K562 (cell line): ENCODE results near the gene VWA1. TPM values are rescaled to one million over a fixed set of nuclear protein-coding genes. Genes with fewer than 3 reads are reported as not detected.

ENCODE experiments used
- CHD4 ChIP-seq: fragments of 200-600 bp; sonication (generic); IDR thresholded peaks from 3 replicates; pipeline ENCODE4 v1.6.1; 2012; ENCODE audit warnings: low read depth, mild to moderate bottlenecking, mixed read lengths, low read length, inconsistent platforms; ENCODE audit not compliant: insufficient read depth, insufficient replicate concordance, poor library complexity, severe bottlenecking
- ELF1 ChIP-seq: fragments of 200-800 bp; sonication (Bioruptor generic); IDR thresholded peaks from 2 replicates; pipeline ENCODE4 v1.6.1; 2016; ENCODE audit warnings: missing genetic modification characterization, missing compliant biosample characterization
- GABPB2 ChIP-seq: fragments of 250-450 bp; sonication (Bioruptor Pico); conservative IDR thresholded peaks from 2 replicates; pipeline ENCODE4 v1.5.1; 2021; ENCODE audit warnings: mild to moderate bottlenecking
- IRF1 ChIP-seq: sonication (generic); formaldehyde crosslinking; IDR thresholded peaks from 2 replicates; pipeline ENCODE4 v1.8.0; 2022; ENCODE audit warnings: missing genetic modification reagents, mild to moderate bottlenecking, borderline replicate concordance
- KLF10 ChIP-seq: fragments of 250-450 bp; sonication (Bioruptor Pico); IDR thresholded peaks from 2 replicates; pipeline ENCODE4 v1.6.1; 2021; ENCODE audit warnings: matching md5 sums
- NR4A1 ChIP-seq, 2 experiments: fragments of 250-450 bp in 1 of 2; fragments of 450-650 bp in 1 of 2; sonication (Bioruptor Pico) in 1 of 2; IDR thresholded peaks; 2 replicates each; pipeline versions ENCODE4 v1.4.0 to v1.6.1; 2016 to 2020; ENCODE audit warnings: mild to moderate bottlenecking in 2 of 2, missing compliant biosample characterization in 1 of 2, missing genetic modification characterization in 1 of 2, moderate library complexity in 1 of 2
- NUFIP1 ChIP-seq: fragments of 450-650 bp; IDR thresholded peaks from 2 replicates; pipeline ENCODE4 v1.6.1; 2018; ENCODE audit not compliant: partially characterized antibody
- PHB ChIP-seq: fragments of 250-450 bp; sonication (Bioruptor Pico); IDR thresholded peaks from 2 replicates; pipeline ENCODE4 v1.5.0; 2021
- SMARCE1 ChIP-seq: fragments of 450-650 bp; IDR thresholded peaks from 2 replicates; pipeline ENCODE4 v1.7.1; 2016; ENCODE audit warnings: mild to moderate bottlenecking
- TGIF2 ChIP-seq: sonication (generic); formaldehyde crosslinking; IDR thresholded peaks from 2 replicates; pipeline ENCODE4 v1.8.1; 2022; ENCODE audit warnings: mild to moderate bottlenecking, missing genetic modification reagents, moderate library complexity
- TRIM24 ChIP-seq, 2 experiments: fragments of 450-650 bp; IDR thresholded peaks; 2 replicates each; pipeline ENCODE4 v1.6.1; 2016
- ZC3H11A ChIP-seq: IDR thresholded peaks from 2 replicates; pipeline ENCODE4 v1.6.1; 2012; ENCODE audit warnings: low read depth, low read length, improper control_type of control experiment
- ZNF274 ChIP-seq: IDR thresholded peaks from 2 replicates; pipeline ENCODE4 v1.6.1; 2011; ENCODE audit warnings: low read depth, mild to moderate bottlenecking, low read length, moderate library complexity, borderline replicate concordance
- polyA plus RNA-seq, 8 experiments: library from polyadenylated mRNA; depleted of rRNA in 4 of 8; stranded (reverse) in 5 of 8; unstranded in 3 of 8; fragments of >200 nt; fragmentation: Nextera tagmentation in 2 of 8; fragmentation: Illumina TruSeq in 1 of 8; extraction: Ambion mirVana in 2 of 8; extraction: Trizol in 1 of 8; gene quantifications; 2 replicates each; pipeline versions ENCODE4 v1.2.1 to v1.2.3, GENCODE V29; 2011 to 2014; ENCODE audit warnings: inconsistent platforms in 1 of 8, missing spikeins in 1 of 8
- total RNA-seq, 7 experiments: library from RNA; depleted of rRNA in 6 of 7; stranded (reverse); fragments of >200 nt in 6 of 7; fragmentation: Illumina TruSeq in 2 of 7; extraction: Trizol in 2 of 7; gene quantifications; 2 replicates each; pipeline versions ENCODE4 v1.2.1 to v1.2.3, GENCODE V29; 2011 to 2021; ENCODE audit warnings: low replicate concordance in 1 of 7
- TF ChIP-seq, protein P1 (sequence below): fragments of 450-650 bp; IDR thresholded peaks from 2 replicates; pipeline ENCODE4 v1.7.0; 2016; ENCODE audit warnings: borderline replicate concordance
- TF ChIP-seq, protein P2 (sequence below): fragments of 250-450 bp; sonication (Bioruptor Pico); IDR thresholded peaks from 2 replicates; pipeline ENCODE4 v1.8.0; 2021; ENCODE audit warnings: mild to moderate bottlenecking, moderate library complexity
- TF ChIP-seq, protein P3 (sequence below): fragments of 450-650 bp; IDR thresholded peaks from 2 replicates; pipeline ENCODE4 v1.6.1; 2016; ENCODE audit warnings: low read depth

The VWA1 gene
- total and polyA plus RNA-seq, 9 of the 15 experiments (the other 6 are each of a cell fraction or from before 2014, with no cell fraction given): 0.01 to 6.4 (median 0.85) TPM

DNA sequence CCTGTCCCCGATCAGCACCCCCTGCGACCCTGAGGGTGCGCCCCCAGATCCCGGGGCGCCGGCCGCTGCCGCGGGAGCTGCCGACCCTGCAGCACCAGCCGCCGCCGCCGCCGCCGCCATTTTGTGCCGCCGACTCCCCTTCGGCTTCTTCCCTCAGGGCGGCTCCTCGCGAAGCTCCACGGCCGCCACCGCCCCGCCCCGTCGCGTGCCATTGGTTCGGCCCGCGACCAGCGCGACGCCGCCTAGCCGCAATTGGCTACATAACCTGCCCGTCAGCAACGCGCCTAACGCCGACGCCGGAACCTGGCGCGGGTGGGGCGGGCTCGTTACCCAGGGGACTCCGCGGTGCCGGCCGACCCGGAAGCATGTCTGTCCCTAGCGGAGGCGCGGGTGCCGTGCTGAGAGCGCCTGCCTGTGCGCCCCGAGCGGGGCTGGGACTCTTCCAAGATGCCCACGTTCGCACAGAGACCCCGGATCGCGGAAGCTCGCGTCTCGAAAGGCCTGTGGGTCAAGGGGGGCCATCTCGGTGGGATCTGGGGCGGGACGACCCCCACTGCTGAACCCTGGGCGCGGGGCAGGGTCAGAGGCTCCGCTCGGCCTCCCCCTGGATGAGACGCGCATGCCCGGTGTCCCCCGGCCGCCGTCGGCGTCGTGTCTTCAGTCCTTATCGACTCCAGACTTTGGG lies 36.2 kb upstream of the VWA1 start, which contains the start of gene CCNL2 (continued):
- TF ChIP-seq, protein P1, sequence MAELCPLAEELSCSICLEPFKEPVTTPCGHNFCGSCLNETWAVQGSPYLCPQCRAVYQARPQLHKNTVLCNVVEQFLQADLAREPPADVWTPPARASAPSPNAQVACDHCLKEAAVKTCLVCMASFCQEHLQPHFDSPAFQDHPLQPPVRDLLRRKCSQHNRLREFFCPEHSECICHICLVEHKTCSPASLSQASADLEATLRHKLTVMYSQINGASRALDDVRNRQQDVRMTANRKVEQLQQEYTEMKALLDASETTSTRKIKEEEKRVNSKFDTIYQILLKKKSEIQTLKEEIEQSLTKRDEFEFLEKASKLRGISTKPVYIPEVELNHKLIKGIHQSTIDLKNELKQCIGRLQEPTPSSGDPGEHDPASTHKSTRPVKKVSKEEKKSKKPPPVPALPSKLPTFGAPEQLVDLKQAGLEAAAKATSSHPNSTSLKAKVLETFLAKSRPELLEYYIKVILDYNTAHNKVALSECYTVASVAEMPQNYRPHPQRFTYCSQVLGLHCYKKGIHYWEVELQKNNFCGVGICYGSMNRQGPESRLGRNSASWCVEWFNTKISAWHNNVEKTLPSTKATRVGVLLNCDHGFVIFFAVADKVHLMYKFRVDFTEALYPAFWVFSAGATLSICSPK: no peak
- TF ChIP-seq SMARCE1 (no peak), ELF1 (tag) (peak; percentile 99), IRF1 (CRISPR knock-in tag) (no peak), ZC3H11A (no peak; the same call in 1 of the 2 replicates), TGIF2 (CRISPR knock-in tag) (no peak), CHD4 (no peak), NR4A1 (CRISPR knock-in tag; IDR thresholded peaks at IDR 0.05) (peak; percentile 18; the same call in 1 of the 2 replicates), NR4A1 (tag; IDR thresholded peaks at IDR 0.05) (no peak), PHB (no peak), KLF10 (CRISPR knock-in tag) (no peak), NUFIP1 (no peak), GABPB2 (CRISPR knock-in tag) (no peak), ZNF274 (no peak; the same call in 1 of the 2 replicates), TRIM24 (IDR thresholded peaks at IDR 0.05) (no peak)
- TF ChIP-seq, protein P2, sequence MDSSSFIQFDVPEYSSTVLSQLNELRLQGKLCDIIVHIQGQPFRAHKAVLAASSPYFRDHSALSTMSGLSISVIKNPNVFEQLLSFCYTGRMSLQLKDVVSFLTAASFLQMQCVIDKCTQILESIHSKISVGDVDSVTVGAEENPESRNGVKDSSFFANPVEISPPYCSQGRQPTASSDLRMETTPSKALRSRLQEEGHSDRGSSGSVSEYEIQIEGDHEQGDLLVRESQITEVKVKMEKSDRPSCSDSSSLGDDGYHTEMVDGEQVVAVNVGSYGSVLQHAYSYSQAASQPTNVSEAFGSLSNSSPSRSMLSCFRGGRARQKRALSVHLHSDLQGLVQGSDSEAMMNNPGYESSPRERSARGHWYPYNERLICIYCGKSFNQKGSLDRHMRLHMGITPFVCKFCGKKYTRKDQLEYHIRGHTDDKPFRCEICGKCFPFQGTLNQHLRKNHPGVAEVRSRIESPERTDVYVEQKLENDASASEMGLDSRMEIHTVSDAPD: no peak
- TF ChIP-seq, protein P3, sequence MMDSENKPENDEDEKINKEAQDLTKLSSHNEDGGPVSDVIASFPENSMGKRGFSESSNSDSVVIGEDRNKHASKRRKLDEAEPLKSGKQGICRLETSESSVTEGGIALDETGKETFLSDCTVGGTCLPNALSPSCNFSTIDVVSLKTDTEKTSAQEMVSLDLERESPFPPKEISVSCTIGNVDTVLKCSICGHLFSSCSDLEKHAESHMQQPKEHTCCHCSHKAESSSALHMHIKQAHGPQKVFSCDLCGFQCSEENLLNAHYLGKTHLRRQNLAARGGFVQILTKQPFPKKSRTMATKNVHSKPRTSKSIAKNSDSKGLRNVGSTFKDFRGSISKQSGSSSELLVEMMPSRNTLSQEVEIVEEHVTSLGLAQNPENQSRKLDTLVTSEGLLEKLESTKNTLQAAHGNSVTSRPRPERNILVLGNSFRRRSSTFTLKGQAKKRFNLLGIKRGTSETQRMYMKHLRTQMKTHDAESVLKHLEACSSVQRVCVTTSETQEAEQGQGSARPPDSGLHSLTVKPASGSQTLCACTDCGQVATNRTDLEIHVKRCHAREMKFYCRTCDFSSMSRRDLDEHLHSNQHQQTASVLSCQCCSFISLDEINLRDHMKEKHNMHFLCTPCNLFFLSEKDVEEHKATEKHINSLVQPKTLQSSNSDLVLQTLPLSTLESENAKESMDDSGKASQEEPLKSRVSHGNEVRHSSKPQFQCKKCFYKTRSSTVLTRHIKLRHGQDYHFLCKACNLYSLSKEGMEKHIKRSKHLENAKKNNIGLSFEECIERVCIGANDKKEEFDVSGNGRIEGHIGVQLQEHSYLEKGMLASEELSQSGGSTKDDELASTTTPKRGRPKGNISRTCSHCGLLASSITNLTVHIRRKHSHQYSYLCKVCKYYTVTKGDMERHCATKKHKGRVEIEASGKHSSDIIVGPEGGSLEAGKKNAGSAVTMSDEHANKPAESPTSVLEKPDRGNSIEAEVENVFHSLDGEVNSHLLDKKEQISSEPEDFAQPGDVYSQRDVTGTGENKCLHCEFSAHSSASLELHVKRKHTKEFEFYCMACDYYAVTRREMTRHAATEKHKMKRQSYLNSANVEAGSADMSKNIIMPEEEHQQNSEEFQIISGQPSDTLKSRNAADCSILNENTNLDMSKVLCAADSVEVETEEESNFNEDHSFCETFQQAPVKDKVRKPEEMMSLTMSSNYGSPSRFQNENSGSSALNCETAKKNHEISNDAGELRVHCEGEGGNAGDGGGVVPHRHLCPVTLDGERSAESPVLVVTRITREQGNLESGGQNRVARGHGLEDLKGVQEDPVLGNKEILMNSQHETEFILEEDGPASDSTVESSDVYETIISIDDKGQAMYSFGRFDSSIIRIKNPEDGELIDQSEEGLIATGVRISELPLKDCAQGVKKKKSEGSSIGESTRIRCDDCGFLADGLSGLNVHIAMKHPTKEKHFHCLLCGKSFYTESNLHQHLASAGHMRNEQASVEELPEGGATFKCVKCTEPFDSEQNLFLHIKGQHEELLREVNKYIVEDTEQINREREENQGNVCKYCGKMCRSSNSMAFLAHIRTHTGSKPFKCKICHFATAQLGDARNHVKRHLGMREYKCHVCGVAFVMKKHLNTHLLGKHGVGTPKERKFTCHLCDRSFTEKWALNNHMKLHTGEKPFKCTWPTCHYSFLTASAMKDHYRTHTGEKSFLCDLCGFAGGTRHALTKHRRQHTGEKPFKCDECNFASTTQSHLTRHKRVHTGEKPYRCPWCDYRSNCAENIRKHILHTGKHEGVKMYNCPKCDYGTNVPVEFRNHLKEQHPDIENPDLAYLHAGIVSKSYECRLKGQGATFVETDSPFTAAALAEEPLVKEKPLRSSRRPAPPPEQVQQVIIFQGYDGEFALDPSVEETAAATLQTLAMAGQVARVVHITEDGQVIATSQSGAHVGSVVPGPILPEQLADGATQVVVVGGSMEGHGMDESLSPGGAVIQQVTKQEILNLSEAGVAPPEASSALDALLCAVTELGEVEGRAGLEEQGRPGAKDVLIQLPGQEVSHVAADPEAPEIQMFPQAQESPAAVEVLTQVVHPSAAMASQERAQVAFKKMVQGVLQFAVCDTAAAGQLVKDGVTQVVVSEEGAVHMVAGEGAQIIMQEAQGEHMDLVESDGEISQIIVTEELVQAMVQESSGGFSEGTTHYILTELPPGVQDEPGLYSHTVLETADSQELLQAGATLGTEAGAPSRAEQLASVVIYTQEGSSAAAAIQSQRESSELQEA: no peak
